GM21786 (cell line): ENCODE measurements around the gene SERHL2.
A peak's percentile ranks its signal among the peaks of the same experiment; 100 is the strongest.
"Not testable (repeated sequence)": the region's sequence is repeated elsewhere in the genome, so short reads cannot be mapped to it uniquely, and the experiment has no call there.

Experiments used
- ATAC-seq: cut with Tn5 transposase; IDR thresholded peaks from one replicate; pipeline ENCODE4 v1.9.1; 2021; ENCODE audit not compliant: unreplicated experiment

Gene SERHL2

GRCh38 chr22:42553475-42554361 lies at the start of gene SERHL2:
Gene SERHL2, plus strand, starts transcription at chr22:42553956. Its CDS starts 65 bp downstream, at chr22:42554021.
- no peak for ATAC-seq

- not testable (repeated sequence) for ATAC-seq
These were observed 45.3 kb upstream of the SERHL2 start for GRCh38 chr22:42508327-42508974.

- not testable (repeated sequence) for ATAC-seq
These were observed 44.8 kb upstream of the SERHL2 start for GRCh38 chr22:42508975-42509364.

- no peak for ATAC-seq
These were observed 44.2 kb upstream of the SERHL2 start for GRCh38 chr22:42509548-42509947.

GRCh38 chr22:42511401-42511891 lies 42.3 kb upstream of the SERHL2 start:
- ATAC-seq: no peak

GRCh38 chr22:42512273-42512990 lies 41.3 kb upstream of the SERHL2 start:
- not testable (repeated sequence) for ATAC-seq

GRCh38 chr22:42514331-42514730 lies 39.4 kb upstream of the SERHL2 start:
- ATAC-seq: not testable (repeated sequence)

- ATAC-seq: not testable (repeated sequence)
These were observed 38.5 kb upstream of the SERHL2 start for GRCh38 chr22:42515304-42515703.

GRCh38 chr22:42515896-42516295 lies 37.9 kb upstream of the SERHL2 start:
- no peak for ATAC-seq

GRCh38 chr22:42517103-42517502 lies 36.7 kb upstream of the SERHL2 start:
- ATAC-seq: not testable (repeated sequence)

GRCh38 chr22:42518638-42519524 lies 34.9 kb upstream of the SERHL2 start:
- ATAC-seq: not testable (repeated sequence)

GRCh38 chr22:42519525-42520401 lies 34.0 kb upstream of the SERHL2 start, which contains the start of gene RRP7A:
Gene RRP7A, minus strand, starts transcription at chr22:42519796. Its CDS starts 10 bp downstream, at chr22:42519786.
- peak; percentile 76 for ATAC-seq

- ATAC-seq: no peak
These were observed 32.6 kb upstream of the SERHL2 start for GRCh38 chr22:42521228-42521546.

- no peak for ATAC-seq
These were observed 31.2 kb upstream of the SERHL2 start for GRCh38 chr22:42522546-42522945.

GRCh38 chr22:42528591-42529307 lies 25.0 kb upstream of the SERHL2 start:
- peak; percentile 58 for ATAC-seq

- ATAC-seq: not testable (repeated sequence)
These were observed 24.3 kb upstream of the SERHL2 start for GRCh38 chr22:42529435-42529834.

GRCh38 chr22:42531401-42532084 lies 22.2 kb upstream of the SERHL2 start:
- not testable (repeated sequence) for ATAC-seq

GRCh38 chr22:42533638-42533977 lies 20.1 kb upstream of the SERHL2 start:
- no peak for ATAC-seq
